ENCODE measurements around the gene REC114. TPM values are rescaled to one million over a fixed set of nuclear protein-coding genes. Genes with fewer than 3 reads are reported as not detected.

The REC114 gene
- total RNA-seq, 1 experiment from 2014 or later = not detected

- no peak for TF ChIP-seq HMGA2 (CRISPR knock-in tag; IDR thresholded peaks at IDR 0.05)
- no peak for TF ChIP-seq FOXP1 (CRISPR knock-in tag; IDR thresholded peaks at IDR 0.05; ENCODE audit: borderline replicate concordance)
These were observed 75.4 kb downstream of the REC114 start (continued) for GRCh38 chr15:73518180-73518862.

GRCh38 chr15:73518876-73519733, 76.1 kb downstream of the REC114 start:
- Mint-ChIP-seq H3K9me3 (peaks cover 13% of the 10 kb centered on the region; the same call in 1 of the 2 replicates), H3K27me3 (ENCODE audit: low read depth) (peaks cover 4% of the 10 kb centered on the region), H3K36me3 (peaks cover 9% of the 10 kb centered on the region), H3K4me1 (peaks cover 31% of the 10 kb centered on the region), H3K27ac (no peak overlapping the region), H3K4me3 (no peak overlapping the region)
- no peak for ATAC-seq
- POLR2A ChIA-PET = no interaction called here
- CTCF ChIA-PET = interaction anchor here (0.6 to 1.5 kb wide), 5 partner anchors 104 to 194 kb away, joined by 3 to 4 read pairs (median 3); no protein-coding TSS in a partner anchor
- no peak for DNase-seq (ENCODE audit: low spot score)
- TF ChIP-seq PREB (CRISPR knock-in tag; IDR thresholded peaks at IDR 0.05; ENCODE audit: borderline replicate concordance) (no peak), AR (CRISPR knock-in tag; IDR thresholded peaks at IDR 0.05) (no peak), ATF3 (CRISPR knock-in tag; conservative IDR thresholded peaks at IDR 0.05) (no peak), E2F1 (CRISPR knock-in tag; IDR thresholded peaks at IDR 0.05) (no peak), PRRX2 (CRISPR knock-in tag; IDR thresholded peaks at IDR 0.05) (no peak), ERG (CRISPR knock-in tag; IDR thresholded peaks at IDR 0.05) (no peak), ELF4 (CRISPR knock-in tag; IDR thresholded peaks at IDR 0.05; ENCODE audit: low read depth) (no peak)

- H3K27ac Mint-ChIP-seq = no peak overlapping the region
- H3K4me1 Mint-ChIP-seq = peaks cover 22% of the 10 kb centered on the region
- ChIA-PET POLR2A (no interaction called here), CTCF (no interaction called here)
- H3K27me3 Mint-ChIP-seq (ENCODE audit: low read depth) = peaks cover 4% of the 10 kb centered on the region
- H3K36me3 Mint-ChIP-seq = peaks cover 5% of the 10 kb centered on the region
- DNase-seq (ENCODE audit: low spot score) (no peak), ATAC-seq (no peak)
- TF ChIP-seq MLX (CRISPR knock-in tag; IDR thresholded peaks at IDR 0.05) (no peak), JAZF1 (CRISPR knock-in tag; IDR thresholded peaks at IDR 0.05) (no peak), IRF1 (CRISPR knock-in tag; IDR thresholded peaks at IDR 0.05) (no peak), FOXK1 (CRISPR knock-in tag; IDR thresholded peaks at IDR 0.05) (no peak)
- H3K4me3 Mint-ChIP-seq = no peak overlapping the region
- H3K9me3 Mint-ChIP-seq = peaks cover 9% of the 10 kb centered on the region; the same call in 1 of the 2 replicates
These were observed 79.0 kb downstream of the REC114 start for GRCh38 chr15:73522011-73522410.
